ENCODE measurements around the gene UBL5. TPM values are rescaled to one million over a fixed set of nuclear protein-coding genes. Genes with fewer than 3 reads are reported as not detected.
"Not testable (repeated sequence)": the region's sequence is repeated elsewhere in the genome, so short reads cannot be mapped to it uniquely, and the experiment has no call there.

UBL5 gene
- total RNA-seq, 1 donor = 272 TPM

DNA sequence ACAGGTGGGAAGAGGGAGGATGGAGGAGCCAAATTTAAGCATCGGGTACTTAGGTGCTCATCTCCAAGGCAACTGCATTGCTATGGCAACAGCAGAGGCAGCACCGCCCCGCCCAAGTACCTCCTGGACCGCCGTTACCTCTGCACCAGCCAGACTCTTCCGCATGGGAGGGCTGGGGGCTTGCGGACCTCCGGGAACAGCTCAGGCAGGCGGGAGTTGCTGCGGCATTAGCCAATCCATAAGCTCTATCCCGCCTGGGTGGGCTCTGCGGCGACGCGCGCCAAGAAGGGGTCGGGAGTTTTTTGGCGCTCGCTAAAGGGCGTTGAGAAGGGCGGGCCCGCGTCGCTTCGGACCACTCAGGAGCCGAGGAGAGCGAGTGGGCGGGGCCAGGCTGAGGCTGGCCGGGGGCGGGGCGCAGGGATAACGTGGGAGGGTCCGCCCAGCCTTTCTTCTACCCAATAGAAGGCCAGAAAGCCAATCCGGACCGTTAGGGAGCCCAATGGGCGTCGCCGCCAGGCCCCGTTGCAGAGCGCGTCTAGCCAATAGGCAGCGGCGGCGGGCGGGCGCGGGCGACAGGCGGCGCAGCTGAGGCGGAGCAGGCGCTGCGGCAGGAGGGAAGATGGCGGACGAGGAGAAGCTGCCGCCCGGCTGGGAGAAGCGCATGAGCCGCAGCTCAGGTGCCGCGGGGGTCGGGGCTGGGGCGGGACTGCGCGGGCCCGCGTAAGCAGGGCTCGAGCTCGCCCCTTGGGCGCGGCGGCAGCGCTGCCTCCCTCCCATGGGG lies 7.2 kb downstream of the UBL5 start, which contains the start of gene PIN1:
PIN1 (plus strand) TSS at position 593 of the 781 bp plus-strand sequence; CDS start at position 620, 27 bp downstream.
- peak; percentile 97 for DNase-seq (ENCODE audit: low read depth)
- peak; percentile 48 for TF ChIP-seq CTCF (IDR thresholded peaks at IDR 0.05; ENCODE audit: insufficient read depth, low read length)
- H3K4me3 ChIP-seq (ENCODE audit: low read depth, low read length) = peak within 1 kb of the TSS; percentile 92

GRCh38 chr19:9835507-9835949 lies 7.8 kb downstream of the UBL5 start:
- H3K4me3 ChIP-seq (ENCODE audit: low read depth, low read length) = peak overlapping the region; percentile 92
- TF ChIP-seq CTCF (IDR thresholded peaks at IDR 0.05; ENCODE audit: insufficient read depth, low read length) = no peak
- DNase-seq (ENCODE audit: low read depth) = no peak

DNA sequence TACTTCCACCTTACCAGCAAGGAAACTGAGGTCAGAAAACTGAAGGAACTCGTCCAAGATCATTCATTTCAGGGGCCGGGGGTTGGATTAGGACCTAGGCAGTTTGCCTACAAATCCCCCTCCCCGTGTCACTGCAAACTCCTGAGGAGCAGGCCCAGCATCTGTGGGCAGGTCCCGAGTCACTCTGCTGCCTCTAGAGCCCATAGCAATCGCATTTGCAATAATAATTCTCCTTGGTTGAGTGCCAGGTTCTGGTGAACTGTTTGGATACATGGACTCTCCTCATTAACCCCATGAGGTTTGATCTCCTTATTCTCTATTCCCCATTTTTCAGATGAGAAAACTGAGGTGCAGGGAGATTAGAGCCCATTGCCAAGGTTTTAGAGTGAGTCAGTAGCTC lies 8.3 kb downstream of the UBL5 start:
- peak; percentile 52 for DNase-seq (ENCODE audit: low read depth)
- peak; percentile 18 for TF ChIP-seq CTCF (IDR thresholded peaks at IDR 0.05; ENCODE audit: insufficient read depth, low read length)
- peak overlapping the region; percentile 92 for H3K4me3 ChIP-seq (ENCODE audit: low read depth, low read length)

GRCh38 chr19:9838324-9838723 lies 10.6 kb downstream of the UBL5 start:
- DNase-seq (ENCODE audit: low read depth) = no peak
- no peak for TF ChIP-seq CTCF (IDR thresholded peaks at IDR 0.05; ENCODE audit: insufficient read depth, low read length)
- no peak overlapping the region for H3K4me3 ChIP-seq (ENCODE audit: low read depth, low read length)

DNA sequence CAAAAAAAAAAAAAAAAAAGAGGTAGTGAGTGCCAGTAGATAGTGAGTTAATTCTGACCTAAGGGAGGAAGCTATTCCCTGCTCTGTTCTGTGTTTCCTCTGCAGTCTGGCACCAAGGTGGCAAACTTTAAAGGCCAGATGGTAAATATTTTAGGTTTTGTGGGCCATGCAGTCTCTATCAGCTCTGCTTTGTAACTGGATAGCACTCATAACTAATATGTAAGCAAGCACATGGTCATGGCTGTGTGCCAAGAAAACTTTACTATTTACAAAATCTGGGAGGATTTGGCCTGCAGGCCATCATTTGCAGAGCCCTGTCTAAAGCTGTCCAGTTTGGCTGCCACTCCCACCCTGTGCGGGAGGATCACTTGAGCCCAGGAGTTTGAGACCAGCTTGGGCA lies 11.7 kb downstream of the UBL5 start:
- TF ChIP-seq CTCF (IDR thresholded peaks at IDR 0.05; ENCODE audit: insufficient read depth, low read length) = no peak
- no peak for DNase-seq (ENCODE audit: low read depth)
- H3K4me3 ChIP-seq (ENCODE audit: low read depth, low read length) = no peak overlapping the region

DNA sequence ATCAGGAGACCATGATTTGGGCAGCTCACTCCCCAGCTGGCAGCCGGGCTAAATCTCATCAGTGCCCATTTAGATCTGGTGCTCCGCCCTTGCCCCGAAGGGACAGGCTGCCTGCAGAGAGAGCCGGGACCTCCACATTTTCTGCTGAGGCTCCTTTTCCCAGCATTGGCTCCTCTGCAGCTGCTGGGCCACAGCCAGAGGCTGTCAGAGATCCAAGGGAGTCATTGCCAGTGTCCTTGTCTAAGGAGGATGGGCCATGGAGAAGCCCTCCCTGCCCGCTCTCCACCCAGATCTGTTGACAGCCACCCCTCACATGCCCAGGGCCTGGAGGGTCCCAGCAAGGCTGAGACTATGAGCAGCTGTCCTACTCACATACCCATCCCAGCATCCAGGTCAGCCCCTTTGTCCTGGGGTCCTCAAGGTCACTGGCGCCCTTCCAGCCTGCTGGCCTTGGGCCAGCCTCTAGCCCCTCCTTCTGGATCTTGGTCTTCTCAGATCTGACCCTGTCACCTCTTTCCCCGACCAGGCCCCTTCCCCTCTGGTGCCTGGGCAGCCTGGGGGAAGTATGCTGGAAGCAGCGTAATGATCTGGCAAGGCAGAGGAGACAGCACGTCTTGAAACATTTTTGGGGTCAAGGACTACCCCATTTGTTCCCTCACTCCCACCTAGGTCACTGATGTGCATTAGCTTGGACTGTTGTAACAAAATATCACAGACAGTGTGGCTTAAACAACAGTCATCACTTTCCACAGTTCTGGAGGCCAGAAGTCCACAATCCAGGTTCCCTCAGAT lies 15.3 kb downstream of the UBL5 start:
- no peak for DNase-seq (ENCODE audit: low read depth)
- no peak for TF ChIP-seq CTCF (IDR thresholded peaks at IDR 0.05; ENCODE audit: insufficient read depth, low read length)
- no peak overlapping the region for H3K4me3 ChIP-seq (ENCODE audit: low read depth, low read length)

DNA sequence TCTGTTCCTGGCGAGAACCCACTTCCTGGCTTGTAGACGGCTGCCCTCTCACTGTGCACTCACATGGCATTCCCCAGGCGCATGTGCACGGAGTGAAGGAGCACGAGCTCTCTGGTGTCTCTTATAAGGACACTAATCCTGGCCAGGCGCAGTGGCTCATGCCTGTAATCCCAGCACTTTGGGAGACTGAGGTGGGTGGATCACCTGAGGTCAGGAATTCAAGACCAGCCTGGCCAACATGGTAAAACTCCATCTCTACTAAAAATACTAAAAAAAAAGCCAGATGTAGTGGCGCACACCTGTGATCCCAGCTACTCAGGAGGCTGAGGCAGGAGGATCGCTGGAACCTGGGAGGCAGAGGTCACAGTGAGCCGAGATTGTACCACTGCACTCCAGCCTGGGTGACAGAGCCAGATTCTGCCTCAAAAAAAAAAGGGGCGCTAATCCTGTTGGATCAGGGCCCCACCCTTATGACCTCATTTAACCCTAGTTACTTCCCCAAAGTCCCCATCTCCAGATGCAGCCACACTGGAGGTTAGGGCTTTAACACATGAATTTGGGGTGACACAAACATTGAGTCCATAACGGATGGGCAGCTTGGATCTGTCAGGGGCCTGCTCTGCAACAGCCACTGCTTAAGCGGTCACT lies 16.0 kb downstream of the UBL5 start:
- DNase-seq (ENCODE audit: low read depth); H3K4me3 ChIP-seq (ENCODE audit: low read depth, low read length): not testable (repeated sequence)
